Right lobe of liver (tissue), 6 donors: ENCODE measurements around the gene IPPK. TPM values are rescaled to one million over a fixed set of nuclear protein-coding genes. Genes with fewer than 3 reads are reported as not detected.
A peak's percentile ranks its signal among the peaks of the same experiment; 100 is the strongest.

Source experiments
- ATAC-seq, 4 donors: fragments of 200-7000 bp; cut with Tn5 transposase; one replicate each; pipeline ENCODE4 v1.9.1; 2020; ENCODE audit warnings: mild to moderate bottlenecking in 4 of 4, moderate library complexity in 4 of 4
- DNase-seq, 3 donors: peaks; one replicate each; pipeline ENCODE4 v3.0.0-alpha.2; 2020
- H3K27ac ChIP-seq, 3 donors: fragments of 200-600 bp; one replicate each; pipeline ENCODE4 v1.8.0; 2022
- H3K27me3 ChIP-seq, 2 donors: fragments of 200-600 bp; one replicate each; pipeline ENCODE4 v1.8.0; 2022
- H3K36me3 ChIP-seq, 4 donors: fragments of 200-600 bp; sonication (generic) in 1 of 4; one replicate each; pipeline versions ENCODE4 v1.5.1 to v1.8.0; 2017 to 2022; ENCODE audit warnings: control low read depth in 1 of 4
- H3K4me1 ChIP-seq, 4 donors: fragments of 200-600 bp; sonication (generic) in 1 of 4; one replicate each; pipeline versions ENCODE4 v1.5.1 to v1.8.0; 2017 to 2022; ENCODE audit warnings: control low read depth in 1 of 4
- H3K4me3 ChIP-seq, 3 donors: fragments of 200-600 bp; one replicate each; pipeline ENCODE4 v1.8.0; 2022
- H3K9me3 ChIP-seq, 4 donors: fragments of 200-600 bp; sonication (generic) in 1 of 4; one replicate each; pipeline versions ENCODE4 v1.5.1 to v1.8.0; 2017 to 2022; ENCODE audit warnings: control low read depth in 1 of 4
- CTCF ChIP-seq, 4 donors: fragments of 200-600 bp in 3 of 4; fragments of 450-650 bp in 1 of 4; IDR thresholded peaks; one replicate each; pipeline versions ENCODE4 v1.5.1 to v1.8.0; 2016 to 2022; ENCODE audit warnings: antibody characterized with exemption in 4 of 4, mild to moderate bottlenecking in 2 of 4
- POLR2A ChIP-seq: fragments of 450-650 bp; IDR thresholded peaks from one replicate; pipeline ENCODE4 v1.6.1; 2017; ENCODE audit warnings: antibody characterized with exemption, mild to moderate bottlenecking
- WGBS: methylation state at CpG from one replicate; pipeline ENCODE4 v1.1.6; 2018; ENCODE audit warnings: low coverage, low lambda C conversion rate; ENCODE audit not compliant: insufficient coverage; ENCODE audit errors: missing lambda C conversion rate; 5-methylcytosine and 5-hydroxymethylcytosine counted together
- intact Hi-C, 2 donors: fragments of 100-400 bp; cut with DNase I; formaldehyde crosslinking; loops; one replicate each; pipeline versions ENCODE4 v1.11.2 to v1.14.1; 2022
- total RNA-seq, 6 experiments: library from RNA; depleted of rRNA in 2 of 6; stranded (reverse); fragments of >200 nt in 2 of 6; fragmentation: NEBNext Ultra II Directional in 3 of 6; extraction: Animal tissue kit (Norgen Biotek cat#: 25700) in 3 of 6; gene quantifications; one replicate each; pipeline versions ENCODE4 v1.1.0 to v1.2.4, GENCODE V29; 2016 to 2023
- donor health status: DM: no; HTN: yes; CAD: no.
- donor health status: DM: no; HTN: no; CAD: no.
- donor health status: DM: no; HTN: no; CAD: no.
- donor health status: DM: no; HTN: yes; CAD: no.
- donor health status: DM: no; HTN: yes; CAD: no.

Gene IPPK
- total RNA-seq, 6 experiments from 2014 or later = 2.4 to 4.9 (median 3.7) TPM

- Histone ChIP-seq H3K4me1 (peaks cover 0 to 3% (median 0%) of the 10 kb centered on the region in 4 donors), H3K4me3 (no peak overlapping the region), H3K27me3 (no peaks in the 10 kb centered on the region), H3K27ac (no peak overlapping the region), H3K36me3 (peaks cover 0 to 68% (median 23%) of the 10 kb centered on the region in 4 donors), H3K9me3 (no peaks in the 10 kb centered on the region)
- TF ChIP-seq POLR2A (no peak), CTCF (IDR thresholded peaks at IDR 0.05) (no peak)
- intact Hi-C loops = loop anchor here (2.0 to 5.0 kb wide), 2 partner anchors 73 to 75 kb away; no protein-coding TSS in a partner anchor
- ATAC-seq (no peak), DNase-seq (no peak)
- 85% methylated on average over 9 of the region's 21 CpGs for WGBS
These were observed 47.5 kb upstream of the IPPK start for GRCh38 chr9:92717201-92718085.

GRCh38 chr9:92716557-92716956, 46.6 kb upstream of the IPPK start:
- H3K4me3 ChIP-seq = no peak overlapping the region
- H3K27me3 ChIP-seq = no peaks in the 10 kb centered on the region
- intact Hi-C loops = loop anchor here (2.0 to 5.0 kb wide), 2 partner anchors 74 to 76 kb away; no protein-coding TSS in a partner anchor
- H3K27ac ChIP-seq = no peak overlapping the region
- peak; percentile 55 to 76 (median 74) for ATAC-seq
- DNase-seq = peak in 2 of 3 donors; percentile 54 to 67
- no CpG with 5 or more reads among the region's 4 CpGs for WGBS
- TF ChIP-seq CTCF (IDR thresholded peaks at IDR 0.05) = peak; percentile 87 to 91 (median 89)
- TF ChIP-seq POLR2A = no peak
- no peaks in the 10 kb centered on the region for H3K9me3 ChIP-seq
- no peaks in the 10 kb centered on the region for H3K4me1 ChIP-seq
- peaks cover 0 to 68% (median 23%) of the 10 kb centered on the region in 4 donors for H3K36me3 ChIP-seq

GRCh38 chr9:92715488-92716231, 45.7 kb upstream of the IPPK start:
- Histone ChIP-seq H3K4me3 (no peak overlapping the region), H3K27ac (no peak overlapping the region), H3K27me3 (no peaks in the 10 kb centered on the region), H3K36me3 (peaks cover 0 to 65% (median 21%) of the 10 kb centered on the region in 4 donors), H3K9me3 (no peaks in the 10 kb centered on the region), H3K4me1 (no peaks in the 10 kb centered on the region)
- ATAC-seq (no peak), DNase-seq (no peak)
- TF ChIP-seq CTCF (IDR thresholded peaks at IDR 0.05) (no peak), POLR2A (no peak)
- intact Hi-C loops = loop anchor here (2.0 to 5.0 kb wide), 2 partner anchors 75 to 77 kb away; no protein-coding TSS in a partner anchor
- WGBS = 75% methylated on average over 2 of the region's 17 CpGs

GRCh38 chr9:92714787-92715487, 45.0 kb upstream of the IPPK start:
- Histone ChIP-seq H3K27ac (no peak overlapping the region), H3K4me1 (no peaks in the 10 kb centered on the region), H3K4me3 (no peak overlapping the region), H3K36me3 (peaks cover 0 to 58% (median 16%) of the 10 kb centered on the region in 4 donors), H3K27me3 (no peaks in the 10 kb centered on the region), H3K9me3 (no peaks in the 10 kb centered on the region)
- ATAC-seq = no peak
- no CpG with 5 or more reads among the region's 34 CpGs for WGBS
- no peak for DNase-seq
- TF ChIP-seq POLR2A (no peak), CTCF (IDR thresholded peaks at IDR 0.05) (no peak)
- intact Hi-C loops = loop anchor here in 1 of 2 donors (5.0 kb wide), 1 partner anchor 77 kb away; no protein-coding TSS in a partner anchor
